Activated CD4-positive, alpha-beta memory T cell treated with anti-CD3 and anti-CD28 coated beads, Interleukin-2, amount 10 ng/mL, durations not matched to agents 7 days and 5 days (primary cell): ENCODE data around the gene ITGA7. TPM values are rescaled to one million over a fixed set of nuclear protein-coding genes. Genes with fewer than 3 reads are reported as not detected.

ENCODE experiments used
- CTCF ChIA-PET: fragments of 350-600 bp; sonication (Branson Sonifier 250); formaldehyde crosslinking; loops from one replicate; lab custom pipeline; 2021; ENCODE audit warnings: antibody characterized with exemption, inconsistent platforms; lab: Charles Lee
- POLR2A ChIA-PET: fragments of 350-600 bp; sonication (Branson Sonifier 250); formaldehyde crosslinking; loops from one replicate; lab custom pipeline; 2021; ENCODE audit warnings: antibody characterized with exemption; lab: Charles Lee
- DNase-seq: peaks from one replicate; pipeline ENCODE4 v3.0.0-alpha.2; 2020
- H3K27ac Mint-ChIP-seq: one replicate; pipeline ENCODE4 v1.8.0; 2021; ENCODE audit warnings: mild to moderate bottlenecking, mixed read lengths
- H3K27me3 Mint-ChIP-seq: one replicate; pipeline ENCODE4 v1.8.0; 2021; ENCODE audit warnings: mixed read lengths
- H3K36me3 Mint-ChIP-seq: one replicate; pipeline ENCODE4 v1.8.0; 2021; ENCODE audit warnings: low read depth, mixed read lengths
- H3K4me1 Mint-ChIP-seq: one replicate; pipeline ENCODE4 v1.8.0; 2021; ENCODE audit warnings: mixed read lengths
- H3K4me3 Mint-ChIP-seq: one replicate; pipeline ENCODE4 v1.8.0; 2021; ENCODE audit warnings: mild to moderate bottlenecking, mixed read lengths
- H3K9me3 Mint-ChIP-seq: one replicate; pipeline ENCODE4 v1.8.0; 2021; ENCODE audit warnings: mixed read lengths
- total RNA-seq, 2 experiments: library from RNA; stranded (reverse); gene quantifications; one replicate each; pipeline ENCODE4 v1.2.3, GENCODE V29; 2021

ITGA7 gene
- total RNA-seq, 2 experiments from 2014 or later = 1.9 to 2.0 TPM

- POLR2A ChIA-PET = no interaction called here
- no peak for DNase-seq
- H3K4me3 Mint-ChIP-seq = no peak overlapping the region
- no peaks in the 10 kb centered on the region for H3K4me1 Mint-ChIP-seq
- H3K27ac Mint-ChIP-seq = no peak overlapping the region
- CTCF ChIA-PET = no interaction called here
- no peaks in the 10 kb centered on the region for H3K9me3 Mint-ChIP-seq
- no peaks in the 10 kb centered on the region for H3K27me3 Mint-ChIP-seq
- no peaks in the 10 kb centered on the region for H3K36me3 Mint-ChIP-seq
Measured at GRCh38 chr12:55694188-55694515, 13.6 kb downstream of the ITGA7 start.

- DNase-seq = no peak
- Mint-ChIP-seq H3K36me3 (no peaks in the 10 kb centered on the region), H3K27ac (no peak overlapping the region), H3K4me1 (no peaks in the 10 kb centered on the region), H3K4me3 (no peak overlapping the region), H3K9me3 (no peaks in the 10 kb centered on the region), H3K27me3 (no peaks in the 10 kb centered on the region)
- ChIA-PET CTCF (interaction anchor here (0.7 kb wide), 1 partner anchor 802 kb away, joined by 3 read pairs; no protein-coding TSS in a partner anchor), POLR2A (no interaction called here)
Measured at GRCh38 chr12:55693323-55694187, 14.1 kb downstream of the ITGA7 start.

- H3K27ac Mint-ChIP-seq = no peak overlapping the region
- CTCF ChIA-PET = interaction anchor here (0.7 kb wide), 1 partner anchor 803 kb away, joined by 3 read pairs; no protein-coding TSS in a partner anchor
Measured at GRCh38 chr12:55692631-55693322, 14.9 kb downstream of the ITGA7 start.

GRCh38 chr12:55688716-55689655, 18.7 kb downstream of the ITGA7 start:
- POLR2A ChIA-PET = no interaction called here
- Mint-ChIP-seq H3K9me3 (no peaks in the 10 kb centered on the region), H3K27me3 (peaks cover 6% of the 10 kb centered on the region), H3K4me3 (no peak overlapping the region), H3K4me1 (no peaks in the 10 kb centered on the region), H3K36me3 (no peaks in the 10 kb centered on the region), H3K27ac (no peak overlapping the region)
- DNase-seq = no peak
- CTCF ChIA-PET = no interaction called here

More at GRCh38 chr12:55692631-55693322, 14.9 kb downstream of the ITGA7 start:
- Mint-ChIP-seq H3K9me3 (no peaks in the 10 kb centered on the region), H3K4me3 (no peak overlapping the region), H3K36me3 (no peaks in the 10 kb centered on the region), H3K4me1 (no peaks in the 10 kb centered on the region), H3K27me3 (no peaks in the 10 kb centered on the region)
- POLR2A ChIA-PET = no interaction called here
- no peak for DNase-seq

- Mint-ChIP-seq H3K4me3 (no peak overlapping the region), H3K27me3 (peaks cover 11% of the 10 kb centered on the region), H3K4me1 (no peaks in the 10 kb centered on the region), H3K36me3 (no peaks in the 10 kb centered on the region), H3K9me3 (no peaks in the 10 kb centered on the region), H3K27ac (no peak overlapping the region)
- DNase-seq = no peak
- POLR2A ChIA-PET = no interaction called here
- CTCF ChIA-PET = interaction anchor here (0.6 kb wide), 1 partner anchor 1526 kb away, joined by 3 read pairs; no protein-coding TSS in a partner anchor
Measured at GRCh38 chr12:55687746-55688145, 20.0 kb downstream of the ITGA7 start.

DNA sequence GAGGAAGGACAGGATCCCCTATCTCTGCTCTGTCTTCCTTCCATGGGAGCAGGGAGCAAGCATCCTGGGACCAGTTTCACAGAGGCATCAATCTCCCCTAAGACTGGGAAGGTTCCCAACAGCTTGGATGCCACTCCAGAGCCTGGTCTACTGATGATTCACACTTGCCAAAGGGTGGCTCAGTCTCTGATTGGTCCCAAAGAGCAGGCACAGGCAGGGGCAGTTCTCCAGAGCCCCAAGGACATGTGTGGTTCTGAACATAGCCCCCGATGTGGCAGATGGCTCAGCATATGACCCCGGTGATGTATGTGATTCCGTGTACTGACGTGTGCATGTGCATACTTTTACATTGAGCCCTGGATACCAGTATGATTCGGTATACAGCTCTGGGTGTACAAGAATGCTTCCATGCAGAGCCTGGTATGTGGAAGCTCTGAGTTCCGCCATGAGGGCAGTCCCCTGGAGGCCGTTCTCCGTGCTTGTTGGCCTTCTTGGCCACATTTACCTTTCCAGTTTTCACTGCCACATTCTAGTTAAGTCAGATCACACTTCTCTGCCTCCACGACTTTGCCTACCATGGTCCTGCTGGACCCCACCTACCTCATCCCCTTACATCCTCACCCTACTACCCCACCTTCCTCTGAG, 21.2 kb downstream of the ITGA7 start:
- Mint-ChIP-seq H3K4me3 (no peak overlapping the region), H3K27me3 (peaks cover 17% of the 10 kb centered on the region), H3K27ac (no peak overlapping the region), H3K9me3 (no peaks in the 10 kb centered on the region), H3K4me1 (peaks cover 1% of the 10 kb centered on the region), H3K36me3 (no peaks in the 10 kb centered on the region)
- DNase-seq = no peak
- POLR2A ChIA-PET = no interaction called here
- CTCF ChIA-PET = no interaction called here

DNA sequence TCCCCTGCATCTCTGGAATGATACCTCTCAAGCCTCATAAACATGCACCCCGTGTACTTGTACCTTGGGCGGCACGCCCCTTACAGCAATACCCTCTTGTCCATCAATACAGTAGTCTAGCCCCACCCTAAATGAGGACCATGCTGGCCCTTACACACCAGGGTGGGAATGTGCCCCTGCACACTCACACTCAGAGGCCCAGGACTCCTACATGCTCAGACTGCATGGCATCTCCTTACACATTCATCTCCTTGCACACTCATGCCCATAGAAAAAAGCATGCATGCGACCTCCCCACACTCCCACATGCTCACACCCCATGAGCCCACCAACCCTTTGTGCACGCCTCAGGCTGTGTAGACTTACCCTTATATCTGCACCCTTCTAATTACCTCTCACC, 22.0 kb downstream of the ITGA7 start:
- POLR2A ChIA-PET = no interaction called here
- Mint-ChIP-seq H3K27ac (no peak overlapping the region), H3K4me1 (peaks cover 1% of the 10 kb centered on the region), H3K4me3 (no peak overlapping the region), H3K36me3 (no peaks in the 10 kb centered on the region), H3K27me3 (peaks cover 25% of the 10 kb centered on the region), H3K9me3 (no peaks in the 10 kb centered on the region)
- CTCF ChIA-PET = no interaction called here
- no peak for DNase-seq

GRCh38 chr12:55684761-55685370, 22.8 kb downstream of the ITGA7 start:
- Mint-ChIP-seq H3K27me3 (peaks cover 28% of the 10 kb centered on the region), H3K27ac (no peak overlapping the region), H3K36me3 (no peaks in the 10 kb centered on the region), H3K9me3 (no peaks in the 10 kb centered on the region), H3K4me1 (peaks cover 1% of the 10 kb centered on the region), H3K4me3 (no peak overlapping the region)
- DNase-seq = no peak
- ChIA-PET CTCF (no interaction called here), POLR2A (no interaction called here)

- no peaks in the 10 kb centered on the region for H3K9me3 Mint-ChIP-seq
- DNase-seq = no peak
- no peaks in the 10 kb centered on the region for H3K36me3 Mint-ChIP-seq
Measured at GRCh38 chr12:55683676-55684075, 24.0 kb downstream of the ITGA7 start.

DNA sequence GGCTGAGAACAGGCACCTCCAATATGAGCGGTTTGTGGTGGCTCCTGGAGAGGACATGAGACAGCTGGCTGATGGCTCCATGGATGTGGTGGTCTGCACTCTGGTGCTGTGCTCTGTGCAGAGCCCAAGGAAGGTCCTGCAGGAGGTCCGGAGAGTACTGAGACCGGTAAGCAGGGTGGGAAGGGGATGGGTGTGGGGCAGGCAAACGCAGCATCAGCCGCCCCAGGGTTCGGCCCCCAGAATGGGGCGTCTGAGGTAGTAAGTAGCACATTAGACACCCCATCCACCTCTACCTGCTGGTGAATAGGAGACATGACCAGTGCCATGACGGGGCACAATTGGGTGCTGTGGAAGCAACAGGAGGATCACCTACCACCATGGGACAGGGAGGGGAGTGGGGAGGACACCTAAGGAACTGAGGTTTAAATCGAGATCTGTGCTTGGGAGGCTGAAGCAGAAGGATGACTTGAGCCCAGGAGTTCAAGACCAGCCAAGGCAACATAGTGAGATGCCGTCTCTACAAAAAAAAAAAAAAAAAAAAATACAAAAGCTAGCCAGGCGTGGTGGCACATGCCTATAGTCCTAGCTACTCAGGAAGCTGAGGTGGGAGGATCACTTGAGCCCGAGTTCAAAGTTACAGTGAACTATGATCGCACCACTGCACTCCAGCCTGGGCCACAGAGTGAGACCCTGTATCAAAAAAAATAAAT, 25.5 kb downstream of the ITGA7 start:
- H3K4me1 Mint-ChIP-seq = peaks cover 1% of the 10 kb centered on the region
- H3K4me3 Mint-ChIP-seq = no peak overlapping the region
- no peak overlapping the region for H3K27ac Mint-ChIP-seq
- POLR2A ChIA-PET = no interaction called here
- CTCF ChIA-PET = no interaction called here
- no peak for DNase-seq
- peaks cover 33% of the 10 kb centered on the region for H3K27me3 Mint-ChIP-seq
- no peaks in the 10 kb centered on the region for H3K36me3 Mint-ChIP-seq
- H3K9me3 Mint-ChIP-seq = no peaks in the 10 kb centered on the region

More at GRCh38 chr12:55683676-55684075, 24.0 kb downstream of the ITGA7 start:
- Mint-ChIP-seq H3K4me1 (peaks cover 1% of the 10 kb centered on the region), H3K27ac (no peak overlapping the region), H3K27me3 (peaks cover 33% of the 10 kb centered on the region), H3K4me3 (no peak overlapping the region)
- ChIA-PET POLR2A (no interaction called here), CTCF (no interaction called here)

GRCh38 chr12:55681142-55682077, 26.3 kb downstream of the ITGA7 start:
- Mint-ChIP-seq H3K36me3 (no peaks in the 10 kb centered on the region), H3K4me3 (no peak overlapping the region), H3K27ac (no peak overlapping the region)

More at GRCh38 chr12:55681142-55682077, 26.3 kb downstream of the ITGA7 start:
- Mint-ChIP-seq H3K27me3 (peaks cover 31% of the 10 kb centered on the region), H3K9me3 (no peaks in the 10 kb centered on the region), H3K4me1 (peaks cover 1% of the 10 kb centered on the region)
- no peak for DNase-seq
- ChIA-PET CTCF (no interaction called here), POLR2A (no interaction called here)
